A549 (cell line): ENCODE results near the gene TES.

Experiments
- CTCF ChIP-seq: fragments of >200 bp; sonication (Bioruptor Twin); formaldehyde crosslinking; IDR thresholded peaks from 3 replicates; pipeline ENCODE4 v1.5.1; 2016
- ESRRA ChIP-seq: fragments of 150-350 bp; IDR thresholded peaks from 2 replicates; pipeline ENCODE4 v1.6.1; 2014; ENCODE audit warnings: mild to moderate bottlenecking, low read length, borderline replicate concordance
- NFE2L2 ChIP-seq: fragments of 150-350 bp; conservative IDR thresholded peaks from 2 replicates; pipeline ENCODE4 v1.6.1; 2014; ENCODE audit warnings: low read length
- POLR2A ChIP-seq: IDR thresholded peaks from 2 replicates; pipeline ENCODE4 v1.6.1; 2012; ENCODE audit warnings: mild to moderate bottlenecking, low read length
- REST ChIP-seq: fragments of 200-600 bp; sonication (generic); IDR thresholded peaks from 2 replicates; pipeline ENCODE4 v1.6.1; 2016; ENCODE audit warnings: antibody characterized with exemption, mild to moderate bottlenecking, moderate library complexity
- RNF2 ChIP-seq: fragments of 200-600 bp; sonication (generic); IDR thresholded peaks from 2 replicates; pipeline ENCODE4 v1.6.1; 2016; ENCODE audit warnings: low read depth, mild to moderate bottlenecking, antibody characterized with exemption, moderate library complexity, borderline replicate concordance
- SMC3 ChIP-seq: fragments of >200 bp; sonication (Bioruptor Twin); formaldehyde crosslinking; IDR thresholded peaks from 3 replicates; pipeline ENCODE4 v1.6.1; 2018; ENCODE audit warnings: inconsistent platforms
- TF ChIP-seq, protein P1 (sequence below): fragments of 150-350 bp; IDR thresholded peaks from 2 replicates; pipeline ENCODE4 v1.6.1; 2014; ENCODE audit warnings: low read depth, mild to moderate bottlenecking, low read length

- no peak for TF ChIP-seq CTCF
- TF ChIP-seq ESRRA = no peak
- TF ChIP-seq NFE2L2 = no peak
- TF ChIP-seq RNF2 = no peak
- TF ChIP-seq REST = no peak
- TF ChIP-seq, protein P1, sequence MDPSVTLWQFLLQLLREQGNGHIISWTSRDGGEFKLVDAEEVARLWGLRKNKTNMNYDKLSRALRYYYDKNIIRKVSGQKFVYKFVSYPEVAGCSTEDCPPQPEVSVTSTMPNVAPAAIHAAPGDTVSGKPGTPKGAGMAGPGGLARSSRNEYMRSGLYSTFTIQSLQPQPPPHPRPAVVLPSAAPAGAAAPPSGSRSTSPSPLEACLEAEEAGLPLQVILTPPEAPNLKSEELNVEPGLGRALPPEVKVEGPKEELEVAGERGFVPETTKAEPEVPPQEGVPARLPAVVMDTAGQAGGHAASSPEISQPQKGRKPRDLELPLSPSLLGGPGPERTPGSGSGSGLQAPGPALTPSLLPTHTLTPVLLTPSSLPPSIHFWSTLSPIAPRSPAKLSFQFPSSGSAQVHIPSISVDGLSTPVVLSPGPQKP = no peak
- no peak for TF ChIP-seq SMC3
- TF ChIP-seq POLR2A = no peak
These were observed 49.0 kb downstream of the TES start for GRCh38 chr7:116259156-116259870.
